Astrocyte (in vitro differentiated cells and primary cell): ENCODE results near the gene PBX1. TPM values are rescaled to one million over a fixed set of nuclear protein-coding genes. Genes with fewer than 3 reads are reported as not detected.
A peak's percentile ranks its signal among the peaks of the same experiment; 100 is the strongest.

ENCODE experiments used
- DNase-seq: peaks from one replicate; pipeline ENCODE4 v3.0.0-alpha.2; 2010; ENCODE audit warnings: low read depth
- FAIRE-seq: peaks from 2 replicates; lab custom pipeline; 2011; peaks lifted over from hg19 to GRCh38; lab: Jason Lieb, UNC
- H2AFZ ChIP-seq: 2 replicates; pipeline ENCODE4 v1.6.0; 2012; ENCODE audit warnings: low read depth, low read length, inconsistent platforms
- H3K27ac ChIP-seq: 2 replicates; pipeline ENCODE4 v1.5.1; 2011; ENCODE audit warnings: low read depth, low read length, inconsistent platforms
- H3K27me3 ChIP-seq: 2 replicates; pipeline ENCODE4 v1.6.0; 2011; ENCODE audit warnings: low read length, inconsistent platforms; ENCODE audit not compliant: insufficient read depth
- H3K36me3 ChIP-seq: 2 replicates; pipeline ENCODE4 v1.5.1; 2011; ENCODE audit warnings: low read length, inconsistent platforms; ENCODE audit not compliant: insufficient read depth
- H3K4me1 ChIP-seq: 2 replicates; pipeline ENCODE4 v1.5.1; 2011; ENCODE audit warnings: low read length, inconsistent platforms; ENCODE audit not compliant: insufficient read depth
- H3K4me2 ChIP-seq: 2 replicates; pipeline ENCODE4 v1.6.0; 2012; ENCODE audit warnings: low read length, inconsistent platforms
- H3K4me3 ChIP-seq: 2 replicates; pipeline ENCODE4 v1.5.1; 2011; ENCODE audit warnings: low read depth, mild to moderate bottlenecking, low read length, inconsistent platforms; ENCODE audit not compliant: insufficient read depth
- H3K79me2 ChIP-seq: 2 replicates; pipeline ENCODE4 v1.6.0; 2012; ENCODE audit warnings: mild to moderate bottlenecking, low read length, inconsistent platforms; ENCODE audit not compliant: insufficient read depth
- H3K9ac ChIP-seq: 2 replicates; pipeline ENCODE4 v1.6.0; 2012; ENCODE audit warnings: mild to moderate bottlenecking, low read length, inconsistent platforms
- H3K9me3 ChIP-seq: 2 replicates; pipeline ENCODE4 v1.5.1; 2012; ENCODE audit warnings: low read depth, mild to moderate bottlenecking, low read length, inconsistent platforms; ENCODE audit not compliant: insufficient read depth
- H4K20me1 ChIP-seq: 2 replicates; pipeline ENCODE4 v1.6.0; 2012; ENCODE audit warnings: low read length, inconsistent platforms; ENCODE audit not compliant: insufficient read depth
- H3K27ac Mint-ChIP-seq: one replicate; pipeline ENCODE4 v1.8.0; 2021; ENCODE audit warnings: mild to moderate bottlenecking, mixed read lengths; ENCODE audit not compliant: unreplicated experiment
- H3K27me3 Mint-ChIP-seq: one replicate; pipeline ENCODE4 v1.8.0; 2021; ENCODE audit warnings: low read depth, mixed read lengths; ENCODE audit not compliant: unreplicated experiment
- H3K36me3 Mint-ChIP-seq: one replicate; pipeline ENCODE4 v1.8.0; 2021; ENCODE audit warnings: low read depth, mixed read lengths; ENCODE audit not compliant: unreplicated experiment
- H3K4me1 Mint-ChIP-seq: one replicate; pipeline ENCODE4 v1.8.0; 2021; ENCODE audit warnings: low read depth, mixed read lengths; ENCODE audit not compliant: unreplicated experiment
- H3K4me3 Mint-ChIP-seq: one replicate; pipeline ENCODE4 v1.8.0; 2021; ENCODE audit warnings: mild to moderate bottlenecking, moderate library complexity, mixed read lengths; ENCODE audit not compliant: unreplicated experiment
- H3K9me3 Mint-ChIP-seq: one replicate; pipeline ENCODE4 v1.8.0; 2021; ENCODE audit warnings: mild to moderate bottlenecking, mixed read lengths; ENCODE audit not compliant: unreplicated experiment
- EZH2 ChIP-seq: IDR thresholded peaks from 2 replicates; pipeline ENCODE4 v1.6.1; 2012; ENCODE audit warnings: mild to moderate bottlenecking, low read length, inconsistent platforms; ENCODE audit not compliant: insufficient read depth
- total RNA-seq: library from RNA; stranded (reverse); gene quantifications from 2 replicates; pipeline ENCODE4 v1.2.1, GENCODE V29; 2021
- TF ChIP-seq, protein P1 (sequence below): IDR thresholded peaks from 2 replicates; pipeline ENCODE4 v1.5.1; 2011; ENCODE audit warnings: low read depth, mild to moderate bottlenecking, inconsistent platforms, low read length, moderate library complexity; ENCODE audit not compliant: insufficient read depth

PBX1 gene
- total RNA-seq, 1 donor from 2014 or later: 37.2 TPM

DNA sequence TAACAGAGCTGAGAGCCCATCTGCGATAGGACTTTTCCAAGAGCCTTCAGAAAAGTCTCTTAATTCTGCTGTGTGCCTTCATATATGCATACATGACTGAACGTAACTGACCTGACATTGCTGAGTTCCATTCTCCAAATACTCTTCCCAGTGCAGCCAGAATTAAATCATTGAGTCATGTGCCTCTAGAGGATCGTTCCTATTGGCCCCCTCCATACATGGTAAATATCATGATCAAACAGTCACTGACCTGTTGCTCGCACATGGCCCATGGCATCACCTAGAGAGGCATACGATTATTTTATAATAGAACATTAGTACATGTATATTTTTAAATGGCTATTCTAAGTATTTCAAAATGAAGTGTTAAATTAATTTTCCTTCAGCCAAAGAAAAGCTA lies 186.8 kb downstream of the PBX1 start:
- no peaks in the 10 kb centered on the region for H3K79me2 ChIP-seq
- no peaks in the 10 kb centered on the region for H3K36me3 Mint-ChIP-seq
- no peak overlapping the region for H3K4me2 ChIP-seq
- H3K4me1 Mint-ChIP-seq: peaks cover 15% of the 10 kb centered on the region
- H2AFZ ChIP-seq: no peak overlapping the region
- H3K27me3 ChIP-seq: no peaks in the 10 kb centered on the region
- no peak for TF ChIP-seq EZH2
- TF ChIP-seq, protein P1, sequence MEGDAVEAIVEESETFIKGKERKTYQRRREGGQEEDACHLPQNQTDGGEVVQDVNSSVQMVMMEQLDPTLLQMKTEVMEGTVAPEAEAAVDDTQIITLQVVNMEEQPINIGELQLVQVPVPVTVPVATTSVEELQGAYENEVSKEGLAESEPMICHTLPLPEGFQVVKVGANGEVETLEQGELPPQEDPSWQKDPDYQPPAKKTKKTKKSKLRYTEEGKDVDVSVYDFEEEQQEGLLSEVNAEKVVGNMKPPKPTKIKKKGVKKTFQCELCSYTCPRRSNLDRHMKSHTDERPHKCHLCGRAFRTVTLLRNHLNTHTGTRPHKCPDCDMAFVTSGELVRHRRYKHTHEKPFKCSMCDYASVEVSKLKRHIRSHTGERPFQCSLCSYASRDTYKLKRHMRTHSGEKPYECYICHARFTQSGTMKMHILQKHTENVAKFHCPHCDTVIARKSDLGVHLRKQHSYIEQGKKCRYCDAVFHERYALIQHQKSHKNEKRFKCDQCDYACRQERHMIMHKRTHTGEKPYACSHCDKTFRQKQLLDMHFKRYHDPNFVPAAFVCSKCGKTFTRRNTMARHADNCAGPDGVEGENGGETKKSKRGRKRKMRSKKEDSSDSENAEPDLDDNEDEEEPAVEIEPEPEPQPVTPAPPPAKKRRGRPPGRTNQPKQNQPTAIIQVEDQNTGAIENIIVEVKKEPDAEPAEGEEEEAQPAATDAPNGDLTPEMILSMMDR: no peak
- no peak overlapping the region for H3K27ac ChIP-seq
- FAIRE-seq: no peak
- H3K27me3 Mint-ChIP-seq: no peaks in the 10 kb centered on the region
- no peak overlapping the region for H3K27ac Mint-ChIP-seq
- H3K9me3 Mint-ChIP-seq: no peaks in the 10 kb centered on the region
- H3K36me3 ChIP-seq: no peaks in the 10 kb centered on the region
- H3K4me1 ChIP-seq: peaks cover 16% of the 10 kb centered on the region
- H4K20me1 ChIP-seq: no peaks in the 10 kb centered on the region
- DNase-seq: no peak
- H3K9me3 ChIP-seq: no peaks in the 10 kb centered on the region
- no peak overlapping the region for H3K4me3 ChIP-seq
- no peak overlapping the region for H3K4me3 Mint-ChIP-seq
- H3K9ac ChIP-seq: no peak overlapping the region

DNA sequence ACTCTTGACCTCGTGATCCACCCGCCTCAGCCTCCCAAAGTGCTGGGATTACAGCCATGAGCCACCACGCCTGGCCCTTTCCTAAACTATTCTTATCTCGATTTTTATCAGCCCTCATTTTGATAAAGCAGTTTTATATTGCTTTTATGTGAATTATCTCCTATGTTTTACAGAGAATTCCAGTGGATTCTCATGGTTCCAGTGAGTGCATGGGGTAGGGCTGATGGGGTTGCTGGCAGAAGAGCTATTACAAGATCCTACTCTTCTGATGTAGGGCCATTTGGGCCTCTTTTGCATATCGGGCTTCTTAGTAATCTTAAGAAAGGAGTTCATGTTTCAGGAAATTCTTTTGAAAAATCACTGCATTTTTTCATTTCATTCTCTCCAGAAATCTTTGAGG lies 187.6 kb downstream of the PBX1 start:
- H3K9me3 Mint-ChIP-seq: no peaks in the 10 kb centered on the region
- TF ChIP-seq, protein P1: no peak
- no peak for TF ChIP-seq EZH2
- peaks cover 16% of the 10 kb centered on the region for H3K4me1 Mint-ChIP-seq
- DNase-seq: no peak
- Histone ChIP-seq H3K36me3 (no peaks in the 10 kb centered on the region), H3K27me3 (no peaks in the 10 kb centered on the region), H2AFZ (no peak overlapping the region), H3K79me2 (no peaks in the 10 kb centered on the region), H3K9me3 (no peaks in the 10 kb centered on the region), H3K27ac (no peak overlapping the region), H4K20me1 (no peaks in the 10 kb centered on the region), H3K4me2 (no peak overlapping the region), H3K4me1 (peaks cover 16% of the 10 kb centered on the region), H3K4me3 (no peak overlapping the region), H3K9ac (no peak overlapping the region)
- no peaks in the 10 kb centered on the region for H3K27me3 Mint-ChIP-seq
- no peaks in the 10 kb centered on the region for H3K36me3 Mint-ChIP-seq
- no peak overlapping the region for H3K4me3 Mint-ChIP-seq
- no peak for FAIRE-seq
- H3K27ac Mint-ChIP-seq: no peak overlapping the region

DNA sequence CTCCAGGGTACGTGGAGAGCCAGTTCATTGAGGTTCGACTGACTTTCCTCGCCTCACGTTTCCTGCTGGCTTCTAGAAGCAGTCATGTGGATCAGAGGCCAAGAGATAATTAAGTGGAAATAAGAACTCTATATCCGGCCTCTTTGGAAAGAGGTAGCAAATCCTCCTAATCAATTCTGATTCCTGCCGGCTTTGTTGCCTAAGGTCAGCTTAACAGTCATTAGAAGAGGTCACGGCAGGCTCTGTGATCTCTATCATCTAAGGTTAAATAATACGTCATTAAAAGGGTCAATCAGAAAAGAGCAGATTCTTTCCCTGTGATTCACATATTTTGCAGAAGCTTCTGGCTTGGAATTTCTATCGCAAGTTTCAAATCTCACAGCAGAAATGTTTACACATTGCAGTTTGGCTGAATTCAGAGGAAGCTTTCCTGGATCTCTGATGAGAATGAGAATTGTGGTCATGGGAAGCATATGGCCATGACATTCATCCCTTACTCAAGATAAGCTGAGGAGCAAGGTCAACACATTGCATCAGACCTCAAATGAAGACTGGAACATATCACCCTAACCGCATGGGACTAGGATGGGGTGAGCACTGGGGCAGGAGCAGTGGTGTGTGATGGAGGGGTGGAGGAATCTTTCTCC lies 189.4 kb downstream of the PBX1 start:
- Histone ChIP-seq H3K9me3 (no peaks in the 10 kb centered on the region), H3K79me2 (peaks cover under 1% of the 10 kb centered on the region), H2AFZ (no peak overlapping the region), H3K27ac (peak overlapping the region; percentile 76), H3K9ac (peak overlapping the region; percentile 43), H4K20me1 (no peaks in the 10 kb centered on the region), H3K27me3 (no peaks in the 10 kb centered on the region), H3K4me3 (no peak overlapping the region), H3K36me3 (no peaks in the 10 kb centered on the region), H3K4me2 (peak overlapping the region; percentile 53), H3K4me1 (peaks cover 17% of the 10 kb centered on the region)
- no peaks in the 10 kb centered on the region for H3K9me3 Mint-ChIP-seq
- H3K4me3 Mint-ChIP-seq: no peak overlapping the region
- peaks cover 16% of the 10 kb centered on the region for H3K4me1 Mint-ChIP-seq
- peak; percentile 96 for FAIRE-seq
- no peaks in the 10 kb centered on the region for H3K36me3 Mint-ChIP-seq
- no peaks in the 10 kb centered on the region for H3K27me3 Mint-ChIP-seq
- H3K27ac Mint-ChIP-seq: peak overlapping the region; percentile 77
- TF ChIP-seq EZH2: no peak
- TF ChIP-seq, protein P1: no peak
- peak; percentile 99 for DNase-seq
